Pons (tissue), 1 donor: ENCODE measurements around the gene QPCT.
A peak's percentile ranks its signal among the peaks of the same experiment; 100 is the strongest.

ENCODE experiments used
- DNase-seq: peaks from one replicate; pipeline ENCODE4 v3.0.0-alpha.2; 2016; ENCODE audit warnings: low spot score

The QPCT gene

GRCh38 chr2:37324786-37325624 is 19.4 kb upstream of the QPCT start, which contains the start of gene PRKD3:
Gene PRKD3 (minus strand): TSS chr2:37324833. CDS start chr2:37316524, 8,309 bp downstream.
- peak; percentile 66 for DNase-seq

GRCh38 chr2:37325625-37326071 is 18.8 kb upstream of the QPCT start:
- DNase-seq = no peak

GRCh38 chr2:37326285-37326684 is 18.1 kb upstream of the QPCT start:
- peak; percentile 74 for DNase-seq

- DNase-seq = no peak
Observed at GRCh38 chr2:37326866-37327634, 17.4 kb upstream of the QPCT start.

- DNase-seq = no peak
Observed at GRCh38 chr2:37330681-37331080, 13.7 kb upstream of the QPCT start.

- DNase-seq = no peak
Observed at GRCh38 chr2:37332560-37332959, 11.9 kb upstream of the QPCT start.

- DNase-seq = no peak
Observed at GRCh38 chr2:37333256-37333655, 11.2 kb upstream of the QPCT start.

- DNase-seq = no peak
Observed at GRCh38 chr2:37335604-37336003, 8.8 kb upstream of the QPCT start.

- DNase-seq = peak; percentile 63
Observed at GRCh38 chr2:37337620-37338280, 6.7 kb upstream of the QPCT start.

- no peak for DNase-seq
Observed at GRCh38 chr2:37338933-37339332, 5.5 kb upstream of the QPCT start.

GRCh38 chr2:37340637-37341036 is 3.8 kb upstream of the QPCT start:
- DNase-seq = no peak

- no peak for DNase-seq
Observed at GRCh38 chr2:37342591-37343220, 1.7 kb upstream of the QPCT start.

- no peak for DNase-seq
Observed at GRCh38 chr2:37343537-37344434, 644 bp upstream of the QPCT start.

- no peak for DNase-seq
Observed at GRCh38 chr2:37348155-37348554, 3.7 kb downstream of the QPCT start.

GRCh38 chr2:37349231-37349860 is 4.9 kb downstream of the QPCT start:
- DNase-seq = no peak

GRCh38 chr2:37350034-37350433 is 5.6 kb downstream of the QPCT start:
- DNase-seq = no peak

GRCh38 chr2:37354531-37354930 is 10.1 kb downstream of the QPCT start:
- DNase-seq = no peak

- no peak for DNase-seq
Observed at GRCh38 chr2:37355735-37356134, 11.3 kb downstream of the QPCT start.

GRCh38 chr2:37356299-37356698 is 11.9 kb downstream of the QPCT start:
- no peak for DNase-seq

GRCh38 chr2:37357069-37357468 is 12.6 kb downstream of the QPCT start:
- DNase-seq = no peak

- DNase-seq = no peak
Observed at GRCh38 chr2:37357530-37357929, 13.1 kb downstream of the QPCT start.
